ENCODE data around the gene SLC24A3. TPM values are rescaled to one million over a fixed set of nuclear protein-coding genes. Genes with fewer than 3 reads are reported as not detected.

Gene SLC24A3
- total and polyA plus RNA-seq, 11 donors: 0.26 to 3.9 (median 0.77) TPM

DNA sequence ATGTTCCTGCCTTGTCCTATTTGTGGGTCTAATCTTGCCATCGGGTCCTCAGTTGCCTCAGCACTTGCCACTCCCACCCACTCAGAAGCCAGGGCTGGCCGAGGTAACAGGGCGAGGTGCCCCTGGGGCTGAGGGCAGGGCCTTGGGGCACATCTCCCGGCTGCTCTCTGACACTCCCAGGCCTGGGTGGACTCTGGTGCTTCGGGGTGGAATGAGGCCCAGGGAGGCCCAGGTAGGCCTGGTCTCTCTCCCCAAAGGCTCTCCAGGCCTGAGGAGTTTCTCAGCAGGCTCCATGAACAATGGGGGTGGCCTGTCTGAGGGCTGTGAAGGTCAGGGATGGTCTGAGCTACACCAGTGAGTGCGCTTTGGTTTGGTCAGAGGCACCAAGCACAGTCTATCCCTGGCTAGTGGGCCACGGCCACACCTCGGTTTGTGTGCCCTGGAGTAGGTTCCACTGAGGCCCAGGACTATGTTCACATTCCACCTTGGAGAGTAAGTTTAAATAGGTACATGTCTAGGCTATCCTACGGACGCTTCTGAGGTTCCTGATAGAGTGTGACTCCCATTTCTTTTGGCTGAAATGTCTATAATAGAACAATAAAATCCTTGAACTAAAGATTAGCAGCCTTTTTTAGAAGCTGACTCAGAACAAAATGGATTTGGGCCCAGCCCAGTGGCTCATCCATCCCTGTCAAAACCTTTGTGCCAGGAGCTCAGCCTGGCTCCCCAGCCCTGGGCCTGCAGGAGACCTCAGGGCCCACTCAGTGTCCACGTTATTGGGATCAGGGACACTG, 78.8 kb downstream of the SLC24A3 start:
- peak in 2 of 4 donors; percentile 16 to 38 for ATAC-seq
- no peak overlapping the region for H3K4me3 ChIP-seq
- H3K27me3 ChIP-seq: no peaks in the 10 kb centered on the region
- TF ChIP-seq POLR2A (IDR thresholded peaks at IDR 0.05): no peak
- no peak overlapping the region for H3K27ac ChIP-seq
- peaks cover 0 to 2% (median 0%) of the 10 kb centered on the region in 12 donors for H3K4me1 ChIP-seq
- 75 to 84% (median 81%) methylated on average over 9 to 11 of the region's 11 CpGs for WGBS, 4 donors
- no peak for DNase-seq
- intact Hi-C loops (cut with DNase I): no loop called here
- H3K36me3 ChIP-seq: no peaks in the 10 kb centered on the region
- peaks cover 0 to 2% (median 0%) of the 10 kb centered on the region in 12 donors for H3K9me3 ChIP-seq

DNA sequence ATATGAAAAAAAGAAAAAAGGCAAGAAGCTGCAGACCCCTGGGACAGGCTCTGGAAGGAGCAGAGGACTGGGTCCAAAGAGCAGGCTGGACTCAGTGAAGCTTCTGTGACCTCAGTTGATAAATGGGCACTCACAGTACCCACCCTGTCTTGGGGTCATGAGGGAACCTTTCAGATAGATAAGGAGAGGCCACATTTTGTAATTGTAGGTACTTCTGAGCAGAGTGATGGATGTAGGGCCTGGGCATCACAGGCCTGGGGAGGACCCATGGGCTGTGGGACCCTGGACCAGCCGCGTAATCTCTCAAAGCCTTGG, 79.3 kb downstream of the SLC24A3 start:
- H3K4me1 ChIP-seq: peaks cover 0 to 2% (median 0%) of the 10 kb centered on the region in 12 donors
- intact Hi-C loops (cut with DNase I): no loop called here
- no peaks in the 10 kb centered on the region for H3K36me3 ChIP-seq
- WGBS, 4 donors: 96 to 100% (median 98%) methylated on average over 2 of the region's 2 CpGs
- DNase-seq (no peak), ATAC-seq (peak in 1 of 4 donors; percentile 13)
- TF ChIP-seq, protein P1, sequence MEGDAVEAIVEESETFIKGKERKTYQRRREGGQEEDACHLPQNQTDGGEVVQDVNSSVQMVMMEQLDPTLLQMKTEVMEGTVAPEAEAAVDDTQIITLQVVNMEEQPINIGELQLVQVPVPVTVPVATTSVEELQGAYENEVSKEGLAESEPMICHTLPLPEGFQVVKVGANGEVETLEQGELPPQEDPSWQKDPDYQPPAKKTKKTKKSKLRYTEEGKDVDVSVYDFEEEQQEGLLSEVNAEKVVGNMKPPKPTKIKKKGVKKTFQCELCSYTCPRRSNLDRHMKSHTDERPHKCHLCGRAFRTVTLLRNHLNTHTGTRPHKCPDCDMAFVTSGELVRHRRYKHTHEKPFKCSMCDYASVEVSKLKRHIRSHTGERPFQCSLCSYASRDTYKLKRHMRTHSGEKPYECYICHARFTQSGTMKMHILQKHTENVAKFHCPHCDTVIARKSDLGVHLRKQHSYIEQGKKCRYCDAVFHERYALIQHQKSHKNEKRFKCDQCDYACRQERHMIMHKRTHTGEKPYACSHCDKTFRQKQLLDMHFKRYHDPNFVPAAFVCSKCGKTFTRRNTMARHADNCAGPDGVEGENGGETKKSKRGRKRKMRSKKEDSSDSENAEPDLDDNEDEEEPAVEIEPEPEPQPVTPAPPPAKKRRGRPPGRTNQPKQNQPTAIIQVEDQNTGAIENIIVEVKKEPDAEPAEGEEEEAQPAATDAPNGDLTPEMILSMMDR (IDR thresholded peaks at IDR 0.05): no peak
- TF ChIP-seq POLR2A (IDR thresholded peaks at IDR 0.05): no peak
- no peak overlapping the region for H3K27ac ChIP-seq
- H3K27me3 ChIP-seq: no peaks in the 10 kb centered on the region
- peaks cover 0 to 2% (median 0%) of the 10 kb centered on the region in 12 donors for H3K9me3 ChIP-seq
- no peak overlapping the region for H3K4me3 ChIP-seq

DNA sequence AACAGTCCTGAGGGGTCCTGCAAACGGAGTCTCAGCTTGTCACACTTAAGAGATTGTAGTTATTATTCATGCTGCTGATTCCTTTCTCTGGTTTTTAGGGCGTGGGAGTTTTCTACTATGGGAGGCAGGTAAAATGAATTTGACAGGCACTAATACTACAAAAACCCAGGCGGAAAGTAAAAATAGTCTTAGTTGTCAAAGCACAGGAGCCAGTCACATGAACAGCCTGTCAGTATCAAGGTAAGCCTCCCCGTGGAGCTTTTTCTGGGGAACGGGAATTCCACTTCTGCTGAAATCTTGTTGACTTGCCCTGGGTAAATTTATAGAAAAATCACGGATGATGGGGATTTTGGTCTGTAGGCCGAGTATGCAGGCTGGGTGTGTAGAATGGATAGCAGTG, 79.8 kb downstream of the SLC24A3 start:
- Histone ChIP-seq H3K4me3 (no peak overlapping the region), H3K9me3 (peaks cover 0 to 2% (median 0%) of the 10 kb centered on the region in 12 donors), H3K27me3 (no peaks in the 10 kb centered on the region), H3K36me3 (no peaks in the 10 kb centered on the region), H3K4me1 (peaks cover 0 to 2% (median 0%) of the 10 kb centered on the region in 12 donors), H3K27ac (no peak overlapping the region)
- intact Hi-C loops (cut with DNase I): no loop called here
- TF ChIP-seq POLR2A (IDR thresholded peaks at IDR 0.05): no peak
- TF ChIP-seq, protein P1 (IDR thresholded peaks at IDR 0.05): no peak
- WGBS, 4 donors: 85 to 90% (median 87%) methylated on average over 7 of the region's 7 CpGs
- no peak for ATAC-seq
- DNase-seq: no peak

DNA sequence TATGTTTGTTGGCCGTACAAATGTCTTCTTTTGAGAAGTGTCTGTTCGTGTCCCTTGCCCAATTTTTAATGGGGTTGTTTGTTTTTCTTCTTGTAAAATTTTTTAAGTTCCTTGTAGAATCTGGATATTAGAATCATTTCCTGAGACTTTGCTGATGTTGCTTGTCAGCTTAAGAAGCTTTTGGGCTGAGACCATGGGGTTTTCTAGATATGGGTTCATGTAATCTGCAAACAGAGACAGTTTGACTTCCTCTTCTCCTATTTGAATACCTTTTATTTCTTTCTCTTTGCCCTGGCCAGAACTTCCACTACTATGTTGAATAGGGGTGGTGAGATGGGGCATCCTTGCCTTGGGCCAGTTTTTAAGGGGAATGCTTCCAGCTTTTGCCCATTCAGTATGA, 82.6 kb downstream of the SLC24A3 start:
- intact Hi-C loops (cut with DNase I): no loop called here
- Histone ChIP-seq H3K4me3 (no peak overlapping the region), H3K27me3 (no peaks in the 10 kb centered on the region), H3K36me3 (no peaks in the 10 kb centered on the region), H3K27ac (peak overlapping the region in 1 of 12 donors; percentile 25), H3K4me1 (peaks cover 0 to 9% (median 0%) of the 10 kb centered on the region in 12 donors), H3K9me3 (peaks cover 0 to 2% (median 0%) of the 10 kb centered on the region in 12 donors)
- TF ChIP-seq, protein P1 (IDR thresholded peaks at IDR 0.05): no peak
- no peak for TF ChIP-seq POLR2A (IDR thresholded peaks at IDR 0.05)
- DNase-seq (no peak), ATAC-seq (no peak)
- WGBS, 4 donors: 79 to 87% (median 86%) methylated on average over 2 of the region's 2 CpGs

Data from heart left ventricle (tissue), 16 donors.